Ascending aorta (tissue), 2 donors: ENCODE data around the gene LRRC27. TPM values are rescaled to one million over a fixed set of nuclear protein-coding genes. Genes with fewer than 3 reads are reported as not detected.

Experiments
- DNase-seq, 2 donors: peaks; one replicate each; pipeline ENCODE4 v3.0.0-alpha.2; 2019; ENCODE audit warnings: low spot score in 2 of 2
- H3K27ac ChIP-seq, 2 donors: fragments of 200-600 bp; sonication (generic); one replicate each; pipeline ENCODE4 v1.5.1; 2016 to 2017; ENCODE audit warnings: mild to moderate bottlenecking in 1 of 2
- H3K27me3 ChIP-seq: fragments of 200-600 bp; sonication (generic); one replicate; pipeline ENCODE4 v1.5.1; 2017
- H3K36me3 ChIP-seq, 2 donors: fragments of 200-600 bp; sonication (generic); one replicate each; pipeline ENCODE4 v1.5.1; 2016
- H3K4me1 ChIP-seq, 2 donors: fragments of 200-600 bp; sonication (generic); one replicate each; pipeline ENCODE4 v1.5.1; 2016 to 2017; ENCODE audit warnings: mild to moderate bottlenecking in 1 of 2
- H3K4me3 ChIP-seq, 2 donors: fragments of 200-600 bp; sonication (generic); one replicate each; pipeline ENCODE4 v1.5.1; 2016 to 2017; ENCODE audit warnings: mild to moderate bottlenecking in 1 of 2
- H3K9me3 ChIP-seq, 2 donors: fragments of 200-600 bp; sonication (generic); one replicate each; pipeline ENCODE4 v1.5.1; 2016
- CTCF ChIP-seq, 3 experiments: fragments of 200-600 bp in 2 of 3; fragments of 450-650 bp in 1 of 3; sonication (generic) in 2 of 3; IDR thresholded peaks; one replicate each; pipeline ENCODE4 v1.5.1; 2016 to 2019; ENCODE audit warnings: antibody characterized with exemption in 3 of 3, mild to moderate bottlenecking in 1 of 3, moderate library complexity in 1 of 3
- intact Hi-C: fragments of 100-400 bp; cut with DNase I; formaldehyde crosslinking; loops from one replicate; pipeline ENCODE4 v1.15.1; 2023
- total RNA-seq: library from RNA; depleted of rRNA; stranded (reverse); fragments of >200 nt; gene quantifications from one replicate; pipeline ENCODE4 v1.1.0, GENCODE V29; 2016

Gene LRRC27
- total RNA-seq, 1 donor from 2014 or later, result 2.0 TPM

DNA sequence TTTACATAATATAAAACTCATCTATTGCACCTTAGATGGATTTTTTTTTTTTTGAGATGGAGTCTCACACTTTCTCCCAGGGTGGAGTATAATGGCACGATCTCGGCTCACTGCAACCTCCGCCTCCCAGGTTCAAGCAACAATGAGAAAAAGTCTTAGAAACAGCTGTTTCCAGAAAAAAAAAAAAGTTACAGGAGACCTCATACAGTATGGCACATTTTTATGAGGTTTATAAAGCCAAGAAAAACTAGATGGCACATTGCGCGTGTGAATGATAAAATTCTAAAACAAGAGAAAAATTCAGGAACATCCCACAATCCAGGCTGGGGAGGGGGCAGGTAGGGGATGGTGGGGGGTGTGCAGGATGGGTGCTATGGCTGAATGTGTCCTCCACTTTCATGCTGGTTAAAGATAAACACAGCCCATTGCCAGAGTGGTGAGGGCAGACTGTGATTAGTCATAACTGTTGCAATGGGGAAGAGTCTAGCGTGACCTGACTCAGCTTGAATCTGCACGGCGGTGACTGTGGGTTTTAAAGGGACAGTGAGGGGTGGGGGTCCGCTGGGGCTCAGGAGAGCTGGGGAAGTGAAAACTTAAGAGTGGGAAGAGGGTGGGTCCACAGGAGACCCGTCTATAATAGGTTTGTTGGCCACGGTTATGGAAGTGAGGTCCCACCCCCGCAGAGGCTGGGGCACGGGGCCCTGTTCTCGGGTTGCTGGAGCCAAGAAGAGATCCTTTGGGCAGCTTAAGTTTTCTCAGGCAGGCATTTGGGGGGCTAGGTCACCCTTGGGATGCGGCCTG, 11.9 kb upstream of the LRRC27 start:
- no peak for TF ChIP-seq CTCF (IDR thresholded peaks at IDR 0.05)
- peak overlapping the region in 1 of 2 donors; percentile 2 for H3K27ac ChIP-seq
- no peaks in the 10 kb centered on the region for H3K27me3 ChIP-seq
- DNase-seq, result no peak
- H3K9me3 ChIP-seq, result no peaks in the 10 kb centered on the region
- H3K4me1 ChIP-seq, result peaks cover 3 to 7% of the 10 kb centered on the region in 2 donors
- H3K36me3 ChIP-seq, result no peaks in the 10 kb centered on the region
- H3K4me3 ChIP-seq, result peak overlapping the region in 1 of 2 donors; percentile 1
- intact Hi-C loops, result no loop called here

GRCh38 chr10:132320654-132321469, 11.1 kb upstream of the LRRC27 start:
- DNase-seq, result no peak
- peaks cover 3 to 7% of the 10 kb centered on the region in 2 donors for H3K4me1 ChIP-seq

DNA sequence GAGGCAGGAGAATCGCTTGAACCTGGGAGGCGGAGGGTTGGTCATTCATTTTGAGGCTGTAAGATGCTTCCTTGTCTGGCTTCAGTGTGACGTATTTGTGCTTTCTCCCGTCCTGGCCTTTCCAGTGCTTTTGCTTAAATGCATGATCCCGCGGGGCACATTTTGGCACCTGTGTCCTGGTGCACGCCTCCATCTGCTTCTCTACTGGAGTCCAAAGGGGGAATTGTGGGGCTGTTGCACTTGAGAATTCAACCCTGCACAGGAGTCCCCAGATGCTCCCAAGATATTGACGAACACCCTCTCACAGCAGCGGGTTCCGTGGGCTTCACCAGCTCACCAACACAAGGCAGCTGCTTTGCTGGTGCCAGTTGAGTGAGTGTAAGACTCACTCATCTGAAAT, 10.3 kb upstream of the LRRC27 start:
- Histone ChIP-seq H3K4me1 (peaks cover 3 to 7% of the 10 kb centered on the region in 2 donors), H3K4me3 (no peak overlapping the region), H3K27me3 (no peaks in the 10 kb centered on the region), H3K27ac (no peak overlapping the region), H3K9me3 (no peaks in the 10 kb centered on the region), H3K36me3 (no peaks in the 10 kb centered on the region)
- DNase-seq, result no peak
- TF ChIP-seq CTCF (IDR thresholded peaks at IDR 0.05), result no peak
- intact Hi-C loops, result no loop called here

More at GRCh38 chr10:132320654-132321469, 11.1 kb upstream of the LRRC27 start:
- no peak for TF ChIP-seq CTCF (IDR thresholded peaks at IDR 0.05)
- H3K4me3 ChIP-seq, result no peak overlapping the region
- peak overlapping the region in 1 of 2 donors; percentile 2 for H3K27ac ChIP-seq
- H3K9me3 ChIP-seq, result no peaks in the 10 kb centered on the region
- H3K36me3 ChIP-seq, result no peaks in the 10 kb centered on the region
- intact Hi-C loops, result no loop called here
- no peaks in the 10 kb centered on the region for H3K27me3 ChIP-seq

DNA sequence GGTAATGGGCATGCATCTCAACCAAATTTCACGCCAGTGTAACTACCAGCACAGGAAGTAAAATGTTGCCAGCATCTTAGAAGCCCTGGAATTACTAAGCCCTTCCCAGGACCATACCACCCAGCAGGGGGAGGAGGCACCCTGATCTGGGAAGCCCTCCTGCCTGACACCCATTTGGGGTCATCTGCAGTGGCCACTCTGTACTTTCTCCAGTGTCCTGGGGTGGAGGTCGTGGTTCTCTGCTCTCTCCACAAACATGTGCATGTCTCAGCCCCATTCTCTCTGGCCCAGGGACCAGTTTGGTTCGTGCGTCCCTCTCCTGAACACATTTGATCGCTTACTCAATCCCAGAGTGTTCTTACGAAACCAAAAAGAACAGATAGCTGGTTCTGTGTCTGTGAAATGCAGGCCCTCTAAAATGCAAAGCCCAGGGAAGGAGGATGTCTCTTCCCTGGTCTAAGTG, 9.4 kb upstream of the LRRC27 start:
- no peak for TF ChIP-seq CTCF (IDR thresholded peaks at IDR 0.05)
- DNase-seq, result no peak
- intact Hi-C loops, result no loop called here

GRCh38 chr10:132324186-132324585, 7.8 kb upstream of the LRRC27 start:
- Histone ChIP-seq H3K36me3 (no peaks in the 10 kb centered on the region), H3K4me3 (no peak overlapping the region), H3K9me3 (no peaks in the 10 kb centered on the region), H3K27ac (no peak overlapping the region), H3K4me1 (peaks cover 3 to 11% of the 10 kb centered on the region in 2 donors), H3K27me3 (no peaks in the 10 kb centered on the region)
- TF ChIP-seq CTCF (IDR thresholded peaks at IDR 0.05), result no peak
- no peak for DNase-seq
- intact Hi-C loops, result no loop called here

More for the DNA sequence above, 9.4 kb upstream of the LRRC27 start:
- Histone ChIP-seq H3K27ac (no peak overlapping the region), H3K4me1 (peaks cover 3 to 7% of the 10 kb centered on the region in 2 donors), H3K27me3 (no peaks in the 10 kb centered on the region), H3K9me3 (no peaks in the 10 kb centered on the region), H3K36me3 (no peaks in the 10 kb centered on the region), H3K4me3 (no peak overlapping the region)
